Calu3 (cell line): Measurements from ENCODE around the gene UVSSA. TPM values are rescaled to one million over a fixed set of nuclear protein-coding genes. Genes with fewer than 3 reads are reported as not detected.

ENCODE experiments used
- BruUV-seq: library from RNA; stranded (reverse); fragments of 400-500 nt; replicated peaks from 2 replicates; lab custom pipeline; 2021; lab: Mats Ljungman, UMichigan
- CTCF ChIA-PET: fragments of 300-600 bp; sonication (Branson Sonifier 250); formaldehyde crosslinking; loops from one replicate; lab custom pipeline; 2022; ENCODE audit warnings: antibody characterized with exemption; lab: Charles Lee
- DNase-seq: peaks from one replicate; pipeline ENCODE4 v3.0.0; 2022
- H3K27ac Mint-ChIP-seq: one replicate; pipeline ENCODE4 v1.8.0; 2022; ENCODE audit warnings: mixed read lengths; ENCODE audit not compliant: unreplicated experiment
- H3K27me3 Mint-ChIP-seq: one replicate; pipeline ENCODE4 v1.8.0; 2022; ENCODE audit warnings: mixed read lengths; ENCODE audit not compliant: unreplicated experiment
- H3K36me3 Mint-ChIP-seq: one replicate; pipeline ENCODE4 v1.8.0; 2022; ENCODE audit warnings: mild to moderate bottlenecking, moderate library complexity, mixed read lengths; ENCODE audit not compliant: insufficient read depth, unreplicated experiment
- H3K4me1 Mint-ChIP-seq: one replicate; pipeline ENCODE4 v1.8.0; 2022; ENCODE audit warnings: mild to moderate bottlenecking, low read depth, mixed read lengths; ENCODE audit not compliant: unreplicated experiment
- H3K4me3 Mint-ChIP-seq: one replicate; pipeline ENCODE4 v1.8.0; 2022; ENCODE audit warnings: mild to moderate bottlenecking, low read depth, moderate library complexity, mixed read lengths; ENCODE audit not compliant: unreplicated experiment
- H3K9me3 Mint-ChIP-seq: one replicate; pipeline ENCODE4 v1.8.0; 2022; ENCODE audit warnings: low read depth, mixed read lengths; ENCODE audit not compliant: unreplicated experiment
- CTCF ChIP-seq: fragments of 200-600 bp; IDR thresholded peaks from one replicate; pipeline ENCODE4 v1.8.0; 2022; ENCODE audit warnings: antibody characterized with exemption; ENCODE audit not compliant: unreplicated experiment
- intact Hi-C: fragments of 100-400 bp; cut with micrococcal nuclease; formaldehyde crosslinking; loops from one replicate; pipeline ENCODE4 v1.10.0; 2022; ENCODE audit not compliant: unreplicated experiment
- total RNA-seq: library from RNA; stranded (reverse); gene quantifications from 2 replicates; pipeline ENCODE4 v1.2.3, GENCODE V29; 2022

UVSSA gene
- total RNA-seq, 1 experiment from 2014 or later: 19.9 TPM

- intact Hi-C loops: no loop called here
- DNase-seq: no peak
- no TSS peak for BruUV-seq
- H3K36me3 Mint-ChIP-seq: peaks cover 5% of the 10 kb centered on the region
- no peak for TF ChIP-seq CTCF
- H3K4me1 Mint-ChIP-seq: no peaks in the 10 kb centered on the region
- H3K4me3 Mint-ChIP-seq: no peak overlapping the region
- no peaks in the 10 kb centered on the region for H3K27me3 Mint-ChIP-seq
- no peaks in the 10 kb centered on the region for H3K9me3 Mint-ChIP-seq
- H3K27ac Mint-ChIP-seq: no peak overlapping the region
- CTCF ChIA-PET: no interaction called here
These were observed 13.6 kb downstream of the UVSSA start for GRCh38 chr4:1360423-1361283.

GRCh38 chr4:1361431-1361830 is 14.4 kb downstream of the UVSSA start:
- Mint-ChIP-seq H3K9me3 (no peaks in the 10 kb centered on the region), H3K27ac (no peak overlapping the region), H3K4me3 (no peak overlapping the region), H3K27me3 (no peaks in the 10 kb centered on the region), H3K4me1 (no peaks in the 10 kb centered on the region), H3K36me3 (peaks cover 2% of the 10 kb centered on the region)
- DNase-seq: no peak
- TF ChIP-seq CTCF: no peak
- intact Hi-C loops: no loop called here
- CTCF ChIA-PET: no interaction called here
- no TSS peak for BruUV-seq

GRCh38 chr4:1362046-1362445 is 15.0 kb downstream of the UVSSA start:
- Mint-ChIP-seq H3K27ac (no peak overlapping the region), H3K4me1 (no peaks in the 10 kb centered on the region), H3K27me3 (no peaks in the 10 kb centered on the region), H3K36me3 (no peaks in the 10 kb centered on the region), H3K9me3 (no peaks in the 10 kb centered on the region), H3K4me3 (no peak overlapping the region)
- intact Hi-C loops: no loop called here
- DNase-seq: no peak
- CTCF ChIA-PET: no interaction called here
- BruUV-seq: no TSS peak
- TF ChIP-seq CTCF: no peak

GRCh38 chr4:1362521-1362920 is 15.5 kb downstream of the UVSSA start:
- Mint-ChIP-seq H3K4me1 (no peaks in the 10 kb centered on the region), H3K27ac (no peak overlapping the region), H3K36me3 (no peaks in the 10 kb centered on the region), H3K4me3 (no peak overlapping the region), H3K27me3 (no peaks in the 10 kb centered on the region), H3K9me3 (no peaks in the 10 kb centered on the region)
- no TSS peak for BruUV-seq
- DNase-seq: no peak
- CTCF ChIA-PET: no interaction called here
- no peak for TF ChIP-seq CTCF
- intact Hi-C loops: no loop called here
